NCI-H524 (cell line): Measurements from ENCODE around the gene FLT3LG.

ENCODE experiments used
- DNase-seq, 2 experiments: peaks; one replicate each; lab custom pipeline; 2025; lab: John Stamatoyannopoulos, UW

The FLT3LG gene

DNA sequence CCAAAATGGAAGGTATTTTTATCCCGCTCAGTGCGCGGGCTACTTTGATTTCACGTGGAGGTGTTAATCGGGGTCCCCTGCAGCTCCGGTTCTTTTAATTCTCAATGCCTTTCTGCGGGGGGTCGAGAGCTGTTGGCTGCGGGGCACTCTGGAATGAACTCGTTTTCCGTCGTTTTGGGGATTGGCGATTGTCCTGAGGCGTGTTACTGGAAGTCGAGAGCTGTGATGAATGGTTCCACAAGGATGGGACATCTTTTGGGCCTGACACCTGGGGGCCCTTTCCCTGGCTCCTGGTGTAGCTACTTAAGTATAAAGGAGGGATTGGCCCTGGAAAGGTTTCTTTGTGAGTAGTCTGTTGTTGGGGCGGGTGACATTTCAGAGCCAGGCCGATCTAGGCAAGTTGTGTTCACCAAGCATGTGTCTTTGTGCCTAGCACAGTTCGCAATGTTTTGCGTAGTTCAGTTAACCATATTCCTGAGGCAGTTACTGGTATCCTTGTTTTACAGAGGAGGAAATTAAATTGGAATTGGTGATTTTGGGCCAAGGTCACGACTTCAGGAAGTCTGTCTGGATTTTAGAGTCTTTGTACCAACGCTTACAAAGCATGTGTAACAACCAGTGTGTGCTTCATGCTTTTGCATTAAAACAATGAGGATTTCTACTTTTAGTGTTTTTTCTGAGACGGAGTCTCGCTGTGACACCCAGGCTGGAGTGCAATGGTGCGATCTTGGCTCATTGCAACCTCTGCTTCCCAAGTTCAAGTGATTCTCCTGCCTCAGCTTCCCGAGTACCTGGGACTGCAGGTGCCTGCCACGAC, 14.2 kb downstream of the FLT3LG start:
- DNase-seq: no peak

GRCh38 chr19:49488863-49489537, 15.0 kb downstream of the FLT3LG start:
- no peak for DNase-seq

DNA sequence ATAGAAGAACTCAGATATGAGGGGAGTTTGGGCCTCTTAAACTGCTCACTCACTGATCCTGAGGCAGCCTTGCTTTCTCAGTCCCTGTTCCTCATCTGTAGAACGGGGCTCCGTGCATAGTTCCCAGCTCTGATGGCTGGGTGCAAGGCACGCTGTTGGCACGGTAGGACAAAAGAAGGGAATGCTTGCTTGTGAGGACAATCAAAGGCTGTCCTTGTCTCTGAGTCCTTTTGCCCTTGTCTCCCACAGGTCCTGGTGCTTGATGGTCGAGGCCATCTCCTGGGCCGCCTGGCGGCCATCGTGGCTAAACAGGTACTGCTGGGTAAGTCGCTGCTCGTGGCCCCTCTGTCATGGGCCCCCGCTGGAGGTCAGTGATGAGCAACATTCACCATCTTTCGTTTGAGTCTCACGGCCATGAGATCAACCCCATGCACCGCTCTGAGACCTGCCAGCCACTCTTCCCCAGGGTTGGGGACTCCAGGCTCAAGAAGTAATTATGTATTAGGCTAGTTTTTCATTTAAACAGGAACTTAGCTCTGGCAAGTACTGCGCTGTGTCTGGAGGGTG, 15.7 kb downstream of the FLT3LG start:
- no peak for DNase-seq

DNA sequence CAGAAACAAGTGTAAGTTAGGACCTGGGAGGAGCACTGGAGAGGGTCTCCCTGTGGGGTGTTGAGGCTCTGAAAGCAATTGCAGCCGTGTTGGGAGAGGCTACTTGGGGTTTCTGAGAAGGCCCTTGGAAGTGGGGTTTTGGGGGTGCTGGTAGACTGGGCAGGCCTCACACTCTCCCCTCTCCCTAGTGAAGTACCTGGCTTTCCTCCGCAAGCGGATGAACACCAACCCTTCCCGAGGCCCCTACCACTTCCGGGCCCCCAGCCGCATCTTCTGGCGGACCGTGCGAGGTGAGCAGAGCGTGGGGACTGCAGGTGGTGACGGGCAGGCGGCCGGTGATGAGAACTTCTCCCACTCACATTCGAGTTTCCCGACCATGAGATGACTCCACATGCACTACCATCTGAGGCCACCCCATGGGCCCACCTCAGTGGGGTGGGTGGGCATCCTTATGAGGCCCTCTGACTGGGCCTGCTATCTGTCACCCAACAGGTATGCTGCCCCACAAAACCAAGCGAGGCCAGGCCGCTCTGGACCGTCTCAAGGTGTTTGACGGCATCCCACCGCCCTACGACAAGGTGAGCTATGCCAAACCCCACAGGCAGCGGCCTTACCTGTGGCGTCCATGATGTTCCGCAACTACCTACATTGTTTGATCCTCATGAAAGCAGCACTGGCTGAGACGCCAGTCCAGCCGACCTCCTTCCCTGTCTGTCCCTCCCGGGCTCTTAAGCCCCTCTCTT, 16.4 kb downstream of the FLT3LG start:
- DNase-seq: no peak

DNA sequence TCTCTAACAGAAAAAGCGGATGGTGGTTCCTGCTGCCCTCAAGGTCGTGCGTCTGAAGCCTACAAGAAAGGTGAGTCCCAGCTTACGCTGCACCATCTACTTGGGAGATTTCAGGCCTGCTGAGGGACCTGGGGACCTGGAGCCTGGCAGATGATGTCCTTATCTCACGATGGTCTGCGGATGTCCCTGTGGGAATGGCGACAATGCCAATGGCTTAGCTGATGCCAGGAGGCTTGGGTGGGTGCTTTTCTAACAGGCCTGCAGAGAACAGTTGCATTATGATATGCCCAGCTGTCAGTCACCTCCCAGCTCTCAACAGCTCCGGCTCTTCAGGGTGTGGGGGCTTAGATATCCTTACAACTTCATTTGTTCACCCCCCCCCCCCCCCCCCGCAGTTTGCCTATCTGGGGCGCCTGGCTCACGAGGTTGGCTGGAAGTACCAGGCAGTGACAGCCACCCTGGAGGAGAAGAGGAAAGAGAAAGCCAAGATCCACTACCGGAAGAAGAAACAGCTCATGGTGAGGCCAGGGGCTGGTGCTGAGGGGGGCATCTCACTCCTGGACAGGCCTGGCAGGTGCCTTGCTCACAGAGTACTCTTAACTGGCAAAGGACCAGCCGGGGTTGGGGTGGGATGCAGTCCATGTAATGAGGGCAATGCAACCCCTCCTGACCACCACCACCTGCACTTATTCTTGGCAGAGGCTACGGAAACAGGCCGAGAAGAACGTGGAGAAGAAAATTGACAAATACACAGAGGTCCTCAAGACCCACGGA, 17.2 kb downstream of the FLT3LG start:
- DNase-seq: no peak

DNA sequence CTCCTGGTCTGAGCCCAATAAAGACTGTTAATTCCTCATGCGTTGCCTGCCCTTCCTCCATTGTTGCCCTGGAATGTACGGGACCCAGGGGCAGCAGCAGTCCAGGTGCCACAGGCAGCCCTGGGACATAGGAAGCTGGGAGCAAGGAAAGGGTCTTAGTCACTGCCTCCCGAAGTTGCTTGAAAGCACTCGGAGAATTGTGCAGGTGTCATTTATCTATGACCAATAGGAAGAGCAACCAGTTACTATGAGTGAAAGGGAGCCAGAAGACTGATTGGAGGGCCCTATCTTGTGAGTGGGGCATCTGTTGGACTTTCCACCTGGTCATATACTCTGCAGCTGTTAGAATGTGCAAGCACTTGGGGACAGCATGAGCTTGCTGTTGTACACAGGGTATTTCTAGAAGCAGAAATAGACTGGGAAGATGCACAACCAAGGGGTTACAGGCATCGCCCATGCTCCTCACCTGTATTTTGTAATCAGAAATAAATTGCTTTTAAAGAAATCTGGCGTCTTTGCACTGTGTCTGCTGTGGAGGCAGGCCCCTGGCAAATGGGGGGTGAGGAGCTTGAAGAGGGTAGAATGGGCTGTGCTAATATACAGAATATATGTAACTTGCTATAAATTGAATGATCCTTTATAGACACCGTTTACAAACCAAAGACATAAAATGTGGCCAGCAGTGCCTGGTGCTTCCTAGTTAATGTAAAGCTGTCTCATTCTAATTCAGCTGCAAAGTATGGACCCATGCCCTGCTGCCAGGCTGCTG, 18.0 kb downstream of the FLT3LG start:
- DNase-seq: no peak

DNA sequence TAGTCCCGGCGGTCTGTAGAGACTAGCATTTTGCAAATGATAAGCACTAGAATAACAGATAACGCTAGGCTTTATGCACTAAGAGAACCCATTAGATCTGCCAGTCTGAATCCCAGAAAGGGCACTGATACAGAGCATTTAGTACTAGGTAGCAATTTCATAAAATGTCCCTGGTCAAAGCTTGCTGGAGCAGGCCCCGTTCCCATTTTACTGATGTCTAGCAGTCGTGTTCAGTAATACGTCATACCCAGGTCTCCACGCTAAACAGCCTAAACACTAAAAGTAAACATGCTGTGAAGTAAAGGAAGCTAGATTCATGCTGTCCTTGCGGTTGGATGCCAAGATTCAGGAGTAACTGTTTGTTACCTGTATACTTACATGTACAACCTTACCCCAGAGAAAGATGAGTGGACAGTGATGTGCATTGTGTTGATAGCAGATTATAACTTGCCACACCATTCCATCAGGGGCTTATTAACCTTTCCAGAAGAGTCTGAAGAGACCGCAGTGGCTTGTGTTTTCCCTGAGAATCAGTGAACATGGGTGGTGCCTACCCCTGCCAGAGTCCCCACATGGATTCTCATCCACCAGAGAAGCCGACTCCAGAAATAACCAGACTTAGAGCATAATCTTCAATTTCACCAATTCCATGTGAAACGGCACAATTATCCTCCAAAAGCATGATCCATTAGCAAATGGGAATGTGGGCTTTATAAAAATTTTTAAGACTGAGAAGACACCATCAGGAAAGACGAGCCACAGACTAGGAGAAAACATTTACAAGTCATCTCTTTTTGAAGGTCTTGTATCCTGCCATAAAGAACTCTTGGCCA, 18.8 kb downstream of the FLT3LG start:
- peak in 1 of 2 experiments; percentile 56 for DNase-seq

DNA sequence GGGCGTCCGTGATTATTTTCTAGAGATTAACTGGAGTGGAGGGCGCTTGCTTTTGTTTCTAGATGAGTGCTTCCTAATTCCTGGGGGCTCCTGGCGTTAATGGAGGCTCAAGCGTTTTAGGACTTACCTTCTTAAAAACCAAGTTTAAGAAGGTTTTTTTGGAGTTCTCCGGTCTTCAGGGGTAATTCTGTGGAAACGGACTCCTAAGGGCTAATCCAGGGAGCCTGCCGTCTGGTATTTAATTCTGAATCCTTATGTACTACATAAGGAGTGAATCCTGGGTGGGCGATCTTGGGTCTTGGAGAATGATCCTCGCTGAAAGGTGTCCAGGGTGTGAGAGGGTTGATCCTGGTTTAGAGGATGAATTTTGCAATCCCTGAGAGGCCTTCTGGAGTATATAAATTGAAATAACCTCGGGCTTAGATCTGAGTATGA, 22.6 kb downstream of the FLT3LG start:
- DNase-seq: no peak

GRCh38 chr19:49497047-49497788, 23.2 kb downstream of the FLT3LG start:
- peak in 1 of 2 experiments; percentile 35 for DNase-seq

DNA sequence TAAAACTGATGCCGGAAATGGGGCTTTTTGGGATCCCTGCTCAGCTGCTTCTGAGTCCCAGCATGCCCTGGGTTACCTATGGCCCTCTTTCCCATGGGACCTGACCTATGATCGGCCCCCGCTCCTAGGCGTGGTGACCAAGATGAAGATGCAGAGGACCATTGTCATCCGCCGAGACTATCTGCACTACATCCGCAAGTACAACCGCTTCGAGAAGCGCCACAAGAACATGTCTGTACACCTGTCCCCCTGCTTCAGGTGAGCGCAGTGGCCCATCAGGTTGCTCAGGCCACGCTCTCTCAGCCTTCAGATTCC, 23.7 kb downstream of the FLT3LG start:
- DNase-seq: no peak

GRCh38 chr19:49498475-49498874, 24.5 kb downstream of the FLT3LG start:
- DNase-seq: no peak

DNA sequence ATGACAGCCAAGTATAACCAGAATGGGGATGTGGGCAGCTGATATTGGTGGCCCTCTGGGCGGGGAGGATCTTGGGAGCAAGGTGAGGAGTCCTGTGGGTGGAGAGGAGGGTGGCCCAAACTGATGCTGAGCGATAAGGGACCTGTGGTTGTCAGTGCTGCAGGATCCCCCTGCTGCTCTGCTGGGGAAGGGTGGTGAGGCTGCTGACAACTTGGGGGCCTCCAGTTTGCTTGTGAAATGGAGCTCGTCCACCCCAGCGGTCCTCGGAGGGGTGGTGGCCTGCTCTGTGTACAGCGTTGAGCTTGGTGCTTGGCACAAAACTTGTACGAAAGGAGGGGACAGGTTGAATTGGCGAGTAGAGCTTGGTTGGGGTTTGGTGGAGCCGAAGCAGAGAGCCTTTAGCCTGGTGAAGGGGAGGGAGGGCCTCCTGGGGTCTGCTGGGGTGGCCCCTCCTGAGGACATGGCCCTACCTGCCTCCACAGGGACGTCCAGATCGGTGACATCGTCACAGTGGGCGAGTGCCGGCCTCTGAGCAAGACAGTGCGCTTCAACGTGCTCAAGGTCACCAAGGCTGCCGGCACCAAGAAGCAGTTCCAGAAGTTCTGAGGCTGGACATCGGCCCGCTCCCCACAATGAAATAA, 25.1 kb downstream of the FLT3LG start:
- DNase-seq: no peak

DNA sequence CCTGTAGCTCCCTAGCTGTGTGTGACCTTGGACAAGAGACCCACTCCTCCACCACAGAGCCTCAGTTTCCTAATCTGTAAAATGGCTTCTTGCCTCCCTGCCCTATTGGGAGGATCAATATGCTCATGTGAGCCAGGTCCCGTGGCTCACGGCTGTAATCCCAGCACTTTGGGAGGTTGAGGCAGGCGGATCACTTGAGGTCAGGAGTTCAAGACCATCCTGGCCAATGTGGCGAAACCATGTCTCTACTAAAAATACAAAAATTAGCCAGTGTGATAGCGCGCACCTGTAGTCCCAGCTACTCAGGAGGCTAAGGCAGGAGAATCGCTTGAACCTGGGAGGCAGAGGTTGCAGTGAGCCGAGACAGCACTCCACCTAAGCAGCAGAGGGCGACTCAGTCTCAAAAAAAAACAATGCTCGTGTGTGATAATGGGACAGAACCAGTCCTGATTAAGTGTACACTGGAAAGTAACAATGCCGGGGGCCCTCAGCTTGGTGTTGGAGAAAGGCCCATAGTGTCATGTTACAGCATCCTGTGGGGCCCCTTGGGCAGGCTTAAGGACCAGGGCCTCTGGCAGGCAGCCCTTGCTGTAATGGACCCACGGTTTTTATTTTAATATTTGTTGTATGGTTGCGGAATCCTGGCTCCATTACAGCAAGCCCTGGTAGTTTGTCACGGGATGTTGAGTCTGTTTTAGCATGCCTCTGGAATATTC, 29.0 kb downstream of the FLT3LG start:
- peak; percentile 68 to 84 for DNase-seq

GRCh38 chr19:49503582-49503962, 29.6 kb downstream of the FLT3LG start:
- DNase-seq: no peak

DNA sequence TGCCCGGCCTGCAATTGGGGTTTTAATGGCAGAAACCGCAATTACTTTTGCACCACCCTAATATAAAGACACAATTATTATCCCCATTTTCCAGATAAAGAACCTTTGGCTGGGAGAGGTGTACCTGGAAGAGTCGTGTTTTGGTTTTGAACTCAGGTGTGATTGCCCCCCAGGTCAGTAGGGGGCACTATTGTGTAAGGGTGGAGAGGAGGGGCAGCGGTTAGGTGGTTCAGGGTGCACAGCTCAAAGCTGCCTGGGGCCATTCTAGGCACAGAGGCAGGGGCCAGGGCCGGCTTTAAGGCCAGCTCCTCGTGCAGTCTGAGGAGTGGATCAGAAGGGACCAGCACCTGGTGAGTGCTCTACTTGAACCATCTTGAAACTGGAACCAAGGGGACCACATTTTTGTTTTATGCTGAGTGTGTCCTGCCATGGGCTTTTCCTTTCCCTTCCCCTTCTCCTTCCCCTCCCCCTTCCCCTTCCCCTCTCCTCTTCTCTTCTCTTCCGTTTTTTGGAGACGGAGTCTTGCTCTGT, 32.6 kb downstream of the FLT3LG start:
- peak; percentile 34 to 71 for DNase-seq

GRCh38 chr19:49507803-49508494, 33.9 kb downstream of the FLT3LG start:
- DNase-seq: no peak
